ENCODE results near the gene CCDC97. TPM values are rescaled to one million over a fixed set of nuclear protein-coding genes. Genes with fewer than 3 reads are reported as not detected.

Gene CCDC97
- total RNA-seq, 1 donor from 2014 or later = 14.3 TPM

DNA sequence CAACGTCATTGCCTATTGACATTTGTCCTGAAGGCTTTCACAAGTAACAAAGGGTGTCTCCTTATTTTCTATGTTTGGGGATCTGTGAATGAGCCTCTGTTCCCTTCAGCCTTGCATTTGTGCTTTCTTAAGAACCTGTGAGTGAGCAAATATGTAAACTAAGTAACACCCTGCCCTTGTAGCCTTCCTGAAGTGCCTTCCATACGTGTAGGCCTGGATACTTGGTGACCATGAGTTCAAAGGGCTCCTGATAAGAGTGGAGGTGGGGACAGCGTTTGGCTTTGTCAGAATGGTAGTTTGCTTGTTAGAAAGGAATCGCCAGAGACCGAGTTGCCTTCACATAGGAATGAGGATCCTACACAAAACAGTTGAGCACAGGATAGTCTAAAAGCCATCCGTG lies 14.5 kb upstream of the CCDC97 start:
- intact Hi-C loops (cut with DNase I) = loop anchor here (5.0 kb wide), 1 partner anchor 33 kb away; the partner anchor contains the start of gene HNRNPUL1
- no peak for DNase-seq
- no peak for ATAC-seq (ENCODE audit: poor library complexity)

DNA sequence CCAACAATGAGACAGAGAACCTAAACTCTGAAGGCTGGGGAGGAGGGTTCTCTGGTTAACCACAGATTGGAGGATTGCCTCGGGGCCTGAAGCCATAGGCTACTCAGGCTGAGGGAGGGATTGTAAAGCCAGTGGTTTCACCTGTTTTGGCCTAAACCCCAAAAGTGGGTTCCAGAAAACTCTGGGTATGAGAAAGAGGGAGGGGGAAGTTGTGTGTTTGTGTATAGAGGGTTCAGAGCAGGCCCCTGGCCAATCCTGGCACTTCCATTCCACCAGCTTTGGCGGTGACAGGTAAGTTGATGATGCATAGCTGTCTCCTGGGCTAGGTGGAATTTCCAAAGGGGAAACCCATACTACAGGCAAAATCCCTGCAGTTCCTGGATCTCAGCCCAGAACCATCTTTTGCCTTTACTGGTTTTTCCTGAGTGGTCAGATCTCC lies 13.5 kb upstream of the CCDC97 start:
- DNase-seq (no peak), ATAC-seq (ENCODE audit: poor library complexity) (no peak)
- intact Hi-C loops (cut with DNase I) = loop anchor here (5.0 kb wide), 1 partner anchor 34 kb away; the partner anchor contains the start of gene HNRNPUL1

DNA sequence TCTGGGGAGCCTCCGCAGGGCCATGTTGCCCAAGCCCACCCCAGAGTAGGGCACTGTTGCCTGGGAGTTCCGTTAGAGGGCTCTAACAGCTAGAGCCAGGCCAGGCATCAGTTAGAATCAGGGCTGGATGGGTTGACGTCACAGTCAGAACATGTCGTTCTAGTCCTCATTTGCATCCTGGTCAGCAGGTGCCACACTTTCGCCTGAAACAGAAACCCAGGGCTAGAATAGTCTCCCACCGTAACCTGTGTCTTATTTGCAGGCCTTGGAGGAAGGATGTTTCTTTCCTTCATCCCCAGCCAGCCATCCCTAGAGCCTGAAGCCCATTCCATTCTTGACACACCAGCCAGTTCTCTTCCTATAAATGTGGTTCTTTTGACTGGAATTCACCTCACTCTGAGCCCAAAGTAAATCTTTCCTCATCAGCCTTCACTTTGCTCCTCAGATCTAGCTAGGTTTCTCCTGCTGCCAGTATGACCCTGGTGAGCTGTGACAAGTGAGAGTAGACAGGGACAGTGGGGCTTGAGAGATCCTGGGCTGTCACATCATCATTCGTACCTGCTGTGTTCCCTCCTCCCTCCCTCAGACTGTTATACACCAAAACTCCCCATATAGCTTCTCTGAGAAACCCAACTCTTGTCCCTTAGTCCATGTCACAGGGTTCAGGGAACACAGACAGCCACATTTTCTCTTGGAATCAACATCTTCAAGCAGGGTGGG lies 12.2 kb upstream of the CCDC97 start:
- no peak for DNase-seq
- peak; percentile 30 for ATAC-seq (ENCODE audit: poor library complexity)

DNA sequence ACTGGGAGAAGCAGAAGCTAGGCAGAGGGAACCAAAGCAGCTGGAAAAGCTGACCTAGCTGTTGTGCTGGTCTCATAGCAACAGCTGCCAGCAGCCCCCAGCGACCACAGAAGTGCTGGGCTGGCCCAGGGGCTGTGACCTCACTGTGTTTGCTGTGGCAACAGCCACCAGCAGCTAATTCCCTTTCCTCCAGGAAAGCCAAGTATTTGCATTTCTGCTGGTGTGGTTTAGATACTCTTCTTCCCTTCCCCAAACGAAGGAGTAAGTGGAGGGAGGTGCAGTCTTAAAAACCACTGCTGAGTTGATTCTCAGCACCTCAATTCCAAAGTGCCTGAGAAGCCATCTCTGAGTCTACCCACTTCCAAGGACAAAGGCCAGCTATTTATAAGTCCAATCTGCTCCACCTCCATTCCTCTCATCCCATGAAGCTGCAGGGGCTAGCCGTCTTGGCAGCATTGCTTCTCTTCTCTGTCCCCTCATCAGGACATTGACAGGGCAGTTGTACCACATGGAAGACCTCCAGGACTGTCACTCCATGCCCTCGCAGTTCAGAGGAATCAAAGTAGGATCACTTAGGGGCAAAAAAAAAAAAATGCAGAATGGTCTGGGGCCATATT lies 11.5 kb upstream of the CCDC97 start:
- DNase-seq = peak; percentile 90
- peak; percentile 78 for ATAC-seq (ENCODE audit: poor library complexity)
- intact Hi-C loops (cut with DNase I) = loop anchor here (5.0 kb wide), 1 partner anchor 36 kb away; the partner anchor contains the start of gene HNRNPUL1

More for the DNA sequence above, 12.2 kb upstream of the CCDC97 start:
- intact Hi-C loops (cut with DNase I) = loop anchor here (5.0 kb wide), 1 partner anchor 35 kb away; the partner anchor contains the start of gene HNRNPUL1

GRCh38 chr19:41299046-41299754 lies 10.8 kb upstream of the CCDC97 start:
- ATAC-seq (ENCODE audit: poor library complexity) = peak; percentile 34
- intact Hi-C loops (cut with DNase I) = loop anchor here (5.0 kb wide), 1 partner anchor 37 kb away; the partner anchor contains the start of gene HNRNPUL1
- peak; percentile 68 for DNase-seq

DNA sequence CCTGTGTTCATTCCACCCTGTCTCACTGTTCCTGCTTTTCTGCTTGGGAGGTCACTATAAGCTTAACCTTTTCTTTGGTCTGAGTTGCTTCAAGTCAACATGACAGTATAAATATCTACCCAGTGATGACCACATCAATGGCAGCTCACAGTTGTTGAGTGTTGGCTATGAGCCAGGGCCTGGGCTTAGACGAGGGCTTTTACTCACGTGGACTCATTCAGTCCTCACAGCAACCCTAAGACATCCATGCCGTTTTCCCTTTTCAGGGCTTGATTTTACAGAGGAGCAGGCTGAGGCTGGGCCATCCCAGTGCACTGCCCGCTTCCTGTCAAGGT lies 10.2 kb upstream of the CCDC97 start:
- intact Hi-C loops (cut with DNase I) = loop anchor here (5.0 kb wide), 1 partner anchor 37 kb away; the partner anchor contains the start of gene HNRNPUL1
- DNase-seq (peak; percentile 83), ATAC-seq (ENCODE audit: poor library complexity) (peak; percentile 70)

GRCh38 chr19:41300555-41300954 lies 9.4 kb upstream of the CCDC97 start:
- ATAC-seq (ENCODE audit: poor library complexity) (no peak), DNase-seq (no peak)
- intact Hi-C loops (cut with DNase I) = no loop called here

DNA sequence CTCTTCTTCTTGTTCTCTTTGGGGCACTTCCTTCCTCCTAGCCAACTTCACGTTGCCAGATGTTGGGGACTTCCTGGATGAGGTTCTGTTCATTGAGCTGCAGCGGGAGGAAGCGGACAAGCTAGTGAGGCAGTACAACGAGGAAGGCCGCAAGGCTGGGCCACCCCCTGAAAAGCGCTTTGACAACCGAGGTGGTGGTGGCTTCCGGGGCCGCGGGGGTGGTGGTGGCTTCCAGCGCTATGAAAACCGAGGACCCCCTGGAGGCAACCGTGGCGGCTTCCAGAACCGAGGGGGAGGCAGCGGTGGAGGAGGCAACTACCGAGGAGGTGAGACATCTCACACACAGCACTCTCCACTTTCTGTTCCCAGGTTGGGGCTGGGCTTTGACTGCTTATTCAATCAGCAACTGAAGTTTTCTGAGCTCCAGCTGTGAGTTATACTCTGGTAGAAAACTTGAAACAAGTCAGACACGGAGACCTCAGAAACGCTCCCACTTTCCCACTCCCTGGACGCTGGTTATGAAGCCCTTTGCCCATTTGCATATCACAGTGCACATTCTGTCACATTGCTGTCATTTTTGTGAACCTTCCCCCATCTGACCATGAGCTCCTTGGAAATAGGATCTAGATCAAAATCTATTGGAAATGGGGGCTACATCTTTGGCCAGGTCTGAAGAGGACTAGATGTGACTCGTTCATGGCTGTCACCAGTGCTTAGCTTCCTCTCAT lies 7.2 kb upstream of the CCDC97 start:
- intact Hi-C loops (cut with DNase I) = no loop called here
- ATAC-seq (ENCODE audit: poor library complexity) = no peak
- DNase-seq = no peak

GRCh38 chr19:41303954-41304353 lies 6.0 kb upstream of the CCDC97 start:
- intact Hi-C loops (cut with DNase I) = no loop called here
- no peak for ATAC-seq (ENCODE audit: poor library complexity)
- no peak for DNase-seq

- no peak for ATAC-seq (ENCODE audit: poor library complexity)
- no peak for DNase-seq
- intact Hi-C loops (cut with DNase I) = loop anchor here (5.0 kb wide), 1 partner anchor 103 kb away; no protein-coding TSS in a partner anchor
Observed at GRCh38 chr19:41304706-41305483, 5.1 kb upstream of the CCDC97 start.

GRCh38 chr19:41305927-41306793 lies 3.8 kb upstream of the CCDC97 start:
- no peak for ATAC-seq (ENCODE audit: poor library complexity)
- intact Hi-C loops (cut with DNase I) = loop anchor here (5.0 kb wide), 1 partner anchor 104 kb away; no protein-coding TSS in a partner anchor

GRCh38 chr19:41307090-41307875 lies 2.7 kb upstream of the CCDC97 start:
- DNase-seq = no peak
- no peak for ATAC-seq (ENCODE audit: poor library complexity)
- intact Hi-C loops (cut with DNase I) = loop anchor here (5.0 kb wide), 1 partner anchor 105 kb away; no protein-coding TSS in a partner anchor

More at GRCh38 chr19:41305927-41306793, 3.8 kb upstream of the CCDC97 start:
- no peak for DNase-seq

DNA sequence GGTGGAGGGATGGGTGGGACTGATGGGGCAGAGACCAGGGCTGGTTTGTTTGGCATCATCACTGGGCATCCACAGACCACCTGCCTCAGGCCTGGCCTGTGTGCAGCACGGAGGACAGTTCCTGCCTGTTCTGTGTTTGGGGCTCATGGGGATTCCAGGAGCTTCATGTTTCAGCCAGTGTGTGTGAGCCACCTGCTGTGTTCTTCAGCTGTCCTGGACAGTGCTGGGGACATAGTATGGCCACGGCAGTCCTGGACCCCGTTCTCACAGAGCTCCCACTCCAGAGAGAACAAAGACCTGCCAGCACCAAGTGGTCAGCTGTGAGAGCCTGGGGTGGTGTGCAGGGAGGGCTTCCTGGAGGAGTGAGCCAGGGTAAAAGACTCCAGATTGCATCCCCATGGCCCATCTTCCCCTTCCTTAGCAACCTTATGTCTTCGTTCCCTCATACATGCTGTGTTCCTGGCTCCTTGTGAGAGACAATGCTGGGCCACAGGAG lies 2.0 kb upstream of the CCDC97 start:
- intact Hi-C loops (cut with DNase I) = loop anchor here (5.0 kb wide), 1 partner anchor 106 kb away; no protein-coding TSS in a partner anchor
- no peak for DNase-seq
- ATAC-seq (ENCODE audit: poor library complexity) = no peak

GRCh38 chr19:41308450-41309179 lies 1.4 kb upstream of the CCDC97 start:
- ATAC-seq (ENCODE audit: poor library complexity) (peak; percentile 77), DNase-seq (peak; percentile 97)
- intact Hi-C loops (cut with DNase I) = loop anchor here (5.0 kb wide), 1 partner anchor 106 kb away; no protein-coding TSS in a partner anchor

Data from Right ventricle myocardium superior (tissue), 1 donor.